PC-3 (cell line): ENCODE results near the gene SLC5A10. TPM values are rescaled to one million over a fixed set of nuclear protein-coding genes. Genes with fewer than 3 reads are reported as not detected.

ENCODE experiments used
- ATAC-seq: fragments of 200-7000 bp; cut with Tn5 transposase; 2 replicates; pipeline ENCODE4 v1.9.1; 2020; ENCODE audit warnings: mild to moderate bottlenecking, moderate library complexity
- BruUV-seq: library from RNA; stranded (reverse); fragments of 400-500 nt; replicated peaks from 2 replicates; lab custom pipeline; 2021; lab: Mats Ljungman, UMichigan
- CTCF ChIA-PET: fragments of 300-600 bp; sonication (Branson Sonifier 250); formaldehyde crosslinking; loops from one replicate; lab custom pipeline; 2022; ENCODE audit warnings: antibody characterized with exemption; lab: Charles Lee
- POLR2A ChIA-PET: fragments of 300-600 bp; sonication (Branson Sonifier 250); formaldehyde crosslinking; loops from one replicate; lab custom pipeline; 2022; ENCODE audit warnings: antibody characterized with exemption; ENCODE audit not compliant: unreplicated experiment; lab: Charles Lee
- DNase-seq: peaks from one replicate; pipeline ENCODE4 v3.0.0-alpha.2; 2015
- H2AFZ ChIP-seq: fragments of 300-600 bp; sonication (generic); 2 replicates; pipeline ENCODE4 v1.6.0; 2016; ENCODE audit warnings: antibody characterized with exemption, low read length
- H3F3A ChIP-seq: fragments of 300-600 bp; sonication (generic); one replicate; pipeline ENCODE4 v1.6.0; 2017; ENCODE audit warnings: antibody characterized with exemption, low read length, control low read depth, mild to moderate bottlenecking; ENCODE audit not compliant: unreplicated experiment
- H3K27ac ChIP-seq: fragments of 300-600 bp; sonication (generic); 2 replicates; pipeline ENCODE4 v1.5.1; 2016; ENCODE audit warnings: mild to moderate bottlenecking, low read length
- H3K27me3 ChIP-seq: fragments of 300-600 bp; sonication (generic); 2 replicates; pipeline ENCODE4 v1.6.1; 2016; ENCODE audit warnings: low read length, mixed read lengths
- H3K36me3 ChIP-seq: fragments of 300-600 bp; sonication (generic); 2 replicates; pipeline ENCODE4 v1.6.1; 2016; ENCODE audit warnings: low read depth, mixed run types, low read length, mixed read lengths
- H3K4me1 ChIP-seq: fragments of 300-600 bp; sonication (generic); 2 replicates; pipeline ENCODE4 v1.5.1; 2016; ENCODE audit warnings: low read length; ENCODE audit not compliant: insufficient read depth
- H3K4me2 ChIP-seq: fragments of 300-600 bp; sonication (generic); 2 replicates; pipeline ENCODE4 v1.6.0; 2016; ENCODE audit warnings: low read length
- H3K4me3 ChIP-seq: fragments of 300-600 bp; sonication (generic); 2 replicates; pipeline ENCODE4 v1.5.1; 2016; ENCODE audit warnings: mild to moderate bottlenecking, low read length, mixed read lengths
- H3K79me2 ChIP-seq: fragments of 300-600 bp; sonication (generic); 2 replicates; pipeline ENCODE4 v1.6.1; 2017; ENCODE audit warnings: low read length, mixed read lengths
- H3K9ac ChIP-seq: fragments of 300-600 bp; sonication (generic); 2 replicates; pipeline ENCODE4 v1.6.0; 2016; ENCODE audit warnings: mild to moderate bottlenecking, low read length
- H3K9me2 ChIP-seq: fragments of 300-600 bp; sonication (generic); replicated peaks from 2 replicates; pipeline ENCODE4 v1.6.1; 2016; ENCODE audit warnings: mixed run types, low read length, mixed read lengths
- H3K9me3 ChIP-seq: fragments of 300-600 bp; sonication (generic); 2 replicates; pipeline ENCODE4 v1.6.1; 2016; ENCODE audit warnings: low read length, mixed read lengths
- H4K20me1 ChIP-seq: fragments of 300-600 bp; sonication (generic); 2 replicates; pipeline ENCODE4 v1.6.1; 2016; ENCODE audit warnings: low read length, mixed read lengths
- EZH2 ChIP-seq: fragments of 300-600 bp; sonication (generic); IDR thresholded peaks from one replicate; pipeline ENCODE4 v1.6.1; 2017; ENCODE audit warnings: antibody characterized with exemption, mild to moderate bottlenecking, low read length; ENCODE audit not compliant: unreplicated experiment
- EZH2phosphoT487 ChIP-seq: fragments of 300-600 bp; sonication (generic); IDR thresholded peaks from 2 replicates; pipeline ENCODE4 v1.6.1; 2018; ENCODE audit warnings: mild to moderate bottlenecking, antibody characterized with exemption, low read length, borderline replicate concordance
- intact Hi-C: fragments of 100-400 bp; cut with micrococcal nuclease; formaldehyde crosslinking; loops from 2 replicates; pipeline ENCODE4 v1.9.0; 2023
- total RNA-seq: library from RNA; depleted of rRNA; stranded (reverse); fragments of >200 nt; gene quantifications from 2 replicates; pipeline ENCODE4 v1.2.3, GENCODE V29; 2014
- TF ChIP-seq, protein P1 (sequence below): fragments of 300-600 bp; sonication (generic); conservative IDR thresholded peaks from 2 replicates; pipeline ENCODE4 v1.5.1; 2017; ENCODE audit warnings: antibody characterized with exemption, low read depth, mild to moderate bottlenecking, low read length

Gene SLC5A10
- total RNA-seq, 1 experiment from 2014 or later: not detected

DNA sequence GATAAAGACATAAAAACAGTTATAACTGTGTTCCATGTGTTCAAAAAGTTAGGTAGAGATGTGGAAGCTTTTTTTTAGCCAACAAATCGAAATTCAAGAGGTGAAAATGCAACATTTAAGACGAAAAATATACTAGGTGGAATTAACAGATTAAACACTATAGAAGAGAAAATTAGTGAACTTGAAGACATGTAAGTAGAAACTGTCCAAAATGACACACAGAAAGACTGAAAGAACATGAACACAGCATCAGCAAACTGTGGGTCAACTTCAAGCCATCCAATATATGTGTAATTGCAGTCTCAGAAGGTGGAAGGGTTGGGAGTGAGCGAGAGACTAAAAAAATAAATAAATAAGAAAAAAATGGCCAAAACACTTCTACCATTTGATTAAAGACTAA, 43.3 kb downstream of the SLC5A10 start:
- no peaks in the 10 kb centered on the region for H3F3A ChIP-seq
- H3K79me2 ChIP-seq: no peaks in the 10 kb centered on the region
- no peak overlapping the region for H3K4me2 ChIP-seq
- no peaks in the 10 kb centered on the region for H3K4me1 ChIP-seq
- H3K4me3 ChIP-seq: no peak overlapping the region
- no peak for DNase-seq
- BruUV-seq: no TSS peak
- no peak for TF ChIP-seq EZH2
- H3K27ac ChIP-seq: no peak overlapping the region
- ChIA-PET CTCF (no interaction called here), POLR2A (no interaction called here)
- no peaks in the 10 kb centered on the region for H3K27me3 ChIP-seq
- H3K9me3 ChIP-seq: no peaks in the 10 kb centered on the region
- no peaks in the 10 kb centered on the region for H3K9me2 ChIP-seq
- no peaks in the 10 kb centered on the region for H4K20me1 ChIP-seq
- no peaks in the 10 kb centered on the region for H3K36me3 ChIP-seq
- H3K9ac ChIP-seq: no peak overlapping the region
- ATAC-seq: no peak
- no peak overlapping the region for H2AFZ ChIP-seq
- intact Hi-C loops: no loop called here

DNA sequence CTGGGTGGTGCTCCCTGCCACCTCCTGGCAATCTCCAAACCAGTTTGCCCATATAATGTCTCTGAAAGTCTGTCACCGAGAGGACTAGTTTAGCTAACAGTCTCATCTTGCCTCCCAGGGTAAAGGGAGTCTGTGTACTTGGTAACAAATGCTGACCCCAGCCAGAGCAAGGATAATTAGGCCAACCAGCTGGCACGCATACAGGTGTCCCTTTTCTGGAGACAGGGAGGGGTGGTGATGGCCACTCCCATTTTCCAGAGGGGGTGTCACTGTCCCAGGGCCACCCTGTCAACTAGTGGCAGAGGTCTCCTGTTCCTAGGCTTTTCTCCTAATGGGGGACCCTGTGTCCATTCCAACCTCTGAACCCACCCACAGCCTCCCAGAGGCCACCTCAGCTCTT, 44.5 kb downstream of the SLC5A10 start:
- H3K36me3 ChIP-seq: no peaks in the 10 kb centered on the region
- no peaks in the 10 kb centered on the region for H3K9me3 ChIP-seq
- H3F3A ChIP-seq: no peaks in the 10 kb centered on the region
- no peaks in the 10 kb centered on the region for H4K20me1 ChIP-seq
- no peaks in the 10 kb centered on the region for H3K9me2 ChIP-seq
- TF ChIP-seq EZH2: no peak
- intact Hi-C loops: no loop called here
- H3K4me3 ChIP-seq: no peak overlapping the region
- H3K4me1 ChIP-seq: peaks cover 5% of the 10 kb centered on the region; the same call in 1 of the 2 replicates
- ATAC-seq (no peak), DNase-seq (no peak)
- no peak overlapping the region for H3K4me2 ChIP-seq
- no peaks in the 10 kb centered on the region for H3K79me2 ChIP-seq
- ChIA-PET POLR2A (no interaction called here), CTCF (no interaction called here)
- no peak overlapping the region for H3K27ac ChIP-seq
- H2AFZ ChIP-seq: no peak overlapping the region
- no peaks in the 10 kb centered on the region for H3K27me3 ChIP-seq
- no peak overlapping the region for H3K9ac ChIP-seq
- no TSS peak for BruUV-seq

DNA sequence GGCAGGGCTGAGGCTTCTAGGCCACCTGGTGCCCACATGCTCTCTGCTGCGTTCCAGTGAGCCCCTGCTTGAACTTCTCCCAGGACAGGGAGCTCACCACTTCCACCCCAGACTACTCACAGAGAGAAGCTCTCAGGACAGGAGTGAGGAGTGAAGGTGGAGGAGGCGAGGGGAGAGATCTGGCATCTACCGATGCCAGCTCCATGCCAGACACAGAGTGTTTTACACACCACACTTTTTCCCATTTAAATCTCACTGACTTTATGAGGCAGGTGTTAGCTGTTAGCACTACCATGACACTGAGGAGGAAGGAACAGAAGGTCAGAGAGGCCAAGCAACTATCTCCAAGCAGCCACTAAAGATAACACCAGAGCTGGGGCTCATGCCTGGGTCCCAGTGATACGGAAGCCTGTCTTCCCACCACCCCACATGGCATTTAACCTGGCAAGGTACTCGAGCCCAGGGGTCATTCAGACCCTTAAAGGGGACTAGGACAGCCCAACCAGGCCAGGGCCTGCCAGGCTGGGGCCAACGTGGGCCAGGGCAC, 45.8 kb downstream of the SLC5A10 start:
- H3K9me3 ChIP-seq: no peaks in the 10 kb centered on the region
- no peaks in the 10 kb centered on the region for H4K20me1 ChIP-seq
- no peak overlapping the region for H3K9ac ChIP-seq
- no peaks in the 10 kb centered on the region for H3F3A ChIP-seq
- ATAC-seq: no peak
- ChIA-PET CTCF (no interaction called here), POLR2A (interaction anchor here (0.6 kb wide), 1 partner anchor 13 kb away, joined by 3 read pairs; no protein-coding TSS in a partner anchor)
- intact Hi-C loops: no loop called here
- H3K4me2 ChIP-seq: no peak overlapping the region
- H3K4me3 ChIP-seq: no peak overlapping the region
- H2AFZ ChIP-seq: no peak overlapping the region
- BruUV-seq: no TSS peak
- peaks cover 5% of the 10 kb centered on the region; the same call in 1 of the 2 replicates for H3K4me1 ChIP-seq
- H3K79me2 ChIP-seq: no peaks in the 10 kb centered on the region
- H3K27ac ChIP-seq: no peak overlapping the region
- no peaks in the 10 kb centered on the region for H3K9me2 ChIP-seq
- TF ChIP-seq, protein P1, sequence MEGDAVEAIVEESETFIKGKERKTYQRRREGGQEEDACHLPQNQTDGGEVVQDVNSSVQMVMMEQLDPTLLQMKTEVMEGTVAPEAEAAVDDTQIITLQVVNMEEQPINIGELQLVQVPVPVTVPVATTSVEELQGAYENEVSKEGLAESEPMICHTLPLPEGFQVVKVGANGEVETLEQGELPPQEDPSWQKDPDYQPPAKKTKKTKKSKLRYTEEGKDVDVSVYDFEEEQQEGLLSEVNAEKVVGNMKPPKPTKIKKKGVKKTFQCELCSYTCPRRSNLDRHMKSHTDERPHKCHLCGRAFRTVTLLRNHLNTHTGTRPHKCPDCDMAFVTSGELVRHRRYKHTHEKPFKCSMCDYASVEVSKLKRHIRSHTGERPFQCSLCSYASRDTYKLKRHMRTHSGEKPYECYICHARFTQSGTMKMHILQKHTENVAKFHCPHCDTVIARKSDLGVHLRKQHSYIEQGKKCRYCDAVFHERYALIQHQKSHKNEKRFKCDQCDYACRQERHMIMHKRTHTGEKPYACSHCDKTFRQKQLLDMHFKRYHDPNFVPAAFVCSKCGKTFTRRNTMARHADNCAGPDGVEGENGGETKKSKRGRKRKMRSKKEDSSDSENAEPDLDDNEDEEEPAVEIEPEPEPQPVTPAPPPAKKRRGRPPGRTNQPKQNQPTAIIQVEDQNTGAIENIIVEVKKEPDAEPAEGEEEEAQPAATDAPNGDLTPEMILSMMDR: no peak
- TF ChIP-seq EZH2phosphoT487 (no peak), EZH2 (no peak)
- DNase-seq: no peak
- no peaks in the 10 kb centered on the region for H3K36me3 ChIP-seq
- H3K27me3 ChIP-seq: no peaks in the 10 kb centered on the region
